Tibial artery (tissue), 4 donors: ENCODE measurements around the gene PAX2.

Experiments used
- DNase-seq, 2 donors: peaks; one replicate each; pipeline ENCODE4 v3.0.0-alpha.2; 2019
- H3K27ac ChIP-seq, 2 donors: fragments of 200-600 bp; sonication (generic) in 1 of 2; 1 replicate in 1 of 2; 2 replicates in 1 of 2; pipeline ENCODE4 v1.5.1; 2018 to 2019; ENCODE audit warnings: mild to moderate bottlenecking in 1 of 2
- H3K27me3 ChIP-seq, 2 donors: fragments of 200-600 bp; sonication (generic) in 1 of 2; one replicate each; pipeline versions ENCODE4 v1.5.1 to v1.6.0; 2016 to 2019
- H3K36me3 ChIP-seq, 3 donors: fragments of 200-600 bp; sonication (generic) in 2 of 3; one replicate each; pipeline ENCODE4 v1.5.1; 2016 to 2019; ENCODE audit warnings: mild to moderate bottlenecking in 2 of 3
- H3K4me1 ChIP-seq, 4 donors: fragments of 200-600 bp; sonication (generic) in 2 of 4; 1 replicate in 3 of 4; 2 replicates in 1 of 4; pipeline ENCODE4 v1.5.1; 2016 to 2019
- H3K4me3 ChIP-seq, 2 donors: fragments of 200-600 bp; sonication (generic) in 1 of 2; 1 replicate in 1 of 2; 2 replicates in 1 of 2; pipeline ENCODE4 v1.5.1; 2018 to 2019; ENCODE audit warnings: mild to moderate bottlenecking in 2 of 2
- H3K9me3 ChIP-seq, 3 donors: fragments of 200-600 bp; sonication (generic) in 1 of 3; one replicate each; pipeline ENCODE4 v1.5.1; 2016 to 2019
- intact Hi-C: fragments of 100-400 bp; cut with DNase I; formaldehyde crosslinking; loops from one replicate; pipeline ENCODE4 v1.15.0; 2023; ENCODE audit warnings: low total_unique reads
- TF ChIP-seq, protein P1 (sequence below), 2 experiments: fragments of 200-600 bp in 1 of 2; fragments of 450-650 bp in 1 of 2; IDR thresholded peaks; one replicate each; pipeline ENCODE4 v1.5.1; 2017 to 2019; ENCODE audit warnings: antibody characterized with exemption in 2 of 2, mild to moderate bottlenecking in 1 of 2, moderate library complexity in 1 of 2

Gene PAX2

DNA sequence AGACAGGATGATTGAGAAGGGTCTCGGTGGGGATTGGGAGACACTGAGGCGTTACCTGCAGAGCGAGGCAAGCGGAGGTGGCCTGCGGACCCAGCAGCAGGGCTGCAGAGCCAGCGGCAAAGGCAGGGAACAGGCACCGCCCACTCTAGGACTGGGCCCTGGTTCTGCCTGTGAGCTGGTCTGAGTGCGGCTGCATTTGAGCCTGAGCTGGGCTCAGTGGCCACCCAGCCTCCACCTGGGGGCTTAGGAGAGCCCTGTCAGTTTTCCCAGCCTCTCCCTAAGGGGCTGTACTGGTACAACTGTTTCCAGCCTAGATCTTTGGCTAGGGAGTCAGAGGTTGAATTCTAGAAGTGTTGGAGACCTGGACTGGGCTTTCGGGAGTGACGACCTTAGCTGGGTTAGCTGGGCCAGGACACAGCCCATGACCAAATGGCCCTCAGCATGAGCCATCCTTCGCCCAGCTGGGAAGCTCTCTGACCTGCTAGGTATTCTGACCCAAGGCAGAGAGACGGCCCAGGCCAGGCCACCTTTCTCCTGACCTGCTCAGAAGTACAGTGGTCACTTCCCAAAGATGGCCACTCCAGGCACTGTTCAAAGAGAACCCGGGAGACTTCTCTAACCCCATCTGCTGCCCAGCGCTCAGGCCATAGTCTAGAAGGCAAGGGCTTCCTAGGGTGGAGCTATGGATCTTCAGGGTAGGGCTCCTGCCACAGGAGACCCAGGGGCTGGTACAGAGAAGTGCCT, 64.9 kb downstream of the PAX2 start:
- intact Hi-C loops: no loop called here
- Histone ChIP-seq H3K9me3 (no peaks in the 10 kb centered on the region), H3K4me3 (no peak overlapping the region), H3K27ac (no peak overlapping the region), H3K36me3 (no peaks in the 10 kb centered on the region), H3K4me1 (no peaks in the 10 kb centered on the region), H3K27me3 (peaks cover 0 to 92% of the 10 kb centered on the region in 2 donors)
- no peak for DNase-seq
- TF ChIP-seq, protein P1, sequence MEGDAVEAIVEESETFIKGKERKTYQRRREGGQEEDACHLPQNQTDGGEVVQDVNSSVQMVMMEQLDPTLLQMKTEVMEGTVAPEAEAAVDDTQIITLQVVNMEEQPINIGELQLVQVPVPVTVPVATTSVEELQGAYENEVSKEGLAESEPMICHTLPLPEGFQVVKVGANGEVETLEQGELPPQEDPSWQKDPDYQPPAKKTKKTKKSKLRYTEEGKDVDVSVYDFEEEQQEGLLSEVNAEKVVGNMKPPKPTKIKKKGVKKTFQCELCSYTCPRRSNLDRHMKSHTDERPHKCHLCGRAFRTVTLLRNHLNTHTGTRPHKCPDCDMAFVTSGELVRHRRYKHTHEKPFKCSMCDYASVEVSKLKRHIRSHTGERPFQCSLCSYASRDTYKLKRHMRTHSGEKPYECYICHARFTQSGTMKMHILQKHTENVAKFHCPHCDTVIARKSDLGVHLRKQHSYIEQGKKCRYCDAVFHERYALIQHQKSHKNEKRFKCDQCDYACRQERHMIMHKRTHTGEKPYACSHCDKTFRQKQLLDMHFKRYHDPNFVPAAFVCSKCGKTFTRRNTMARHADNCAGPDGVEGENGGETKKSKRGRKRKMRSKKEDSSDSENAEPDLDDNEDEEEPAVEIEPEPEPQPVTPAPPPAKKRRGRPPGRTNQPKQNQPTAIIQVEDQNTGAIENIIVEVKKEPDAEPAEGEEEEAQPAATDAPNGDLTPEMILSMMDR (IDR thresholded peaks at IDR 0.05): no peak

DNA sequence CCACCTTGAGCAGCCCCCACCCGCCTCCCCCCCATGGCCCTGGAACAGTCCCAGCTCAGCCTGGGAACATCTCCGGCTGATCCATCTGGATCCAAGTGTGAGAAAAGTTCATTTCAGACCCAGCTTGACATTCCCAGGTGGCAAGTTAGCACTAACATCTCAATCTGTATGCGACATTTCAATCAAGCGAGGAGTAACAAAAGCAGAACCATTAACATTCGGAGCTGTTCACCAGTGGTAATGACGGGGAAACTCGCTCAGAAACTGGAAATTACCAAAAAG, 65.4 kb downstream of the PAX2 start:
- peaks cover 0 to 90% of the 10 kb centered on the region in 2 donors for H3K27me3 ChIP-seq
- H3K4me1 ChIP-seq: no peaks in the 10 kb centered on the region
- intact Hi-C loops: no loop called here
- no peak for DNase-seq
- TF ChIP-seq, protein P1 (IDR thresholded peaks at IDR 0.05): no peak
- H3K27ac ChIP-seq: no peak overlapping the region
- no peaks in the 10 kb centered on the region for H3K9me3 ChIP-seq
- H3K36me3 ChIP-seq: no peaks in the 10 kb centered on the region
- no peak overlapping the region for H3K4me3 ChIP-seq

DNA sequence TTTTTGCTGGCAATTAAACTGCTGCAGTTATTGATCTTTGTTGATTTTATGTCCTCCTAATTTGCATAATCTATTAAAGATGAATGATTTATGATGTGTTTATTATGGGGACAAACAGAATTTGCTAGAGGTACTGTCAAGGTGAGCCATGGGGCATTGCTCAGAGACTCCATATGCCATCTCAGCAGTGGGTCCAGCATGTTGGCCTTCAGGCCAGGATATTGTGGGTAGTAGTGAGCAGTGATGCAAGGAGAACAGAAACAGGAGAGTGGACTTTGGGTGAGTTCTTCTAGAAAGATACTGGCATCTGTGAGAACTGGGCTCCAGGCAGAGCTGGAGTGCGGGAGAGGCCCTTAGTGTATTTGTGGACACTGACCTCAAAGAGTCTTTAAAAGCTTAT, 65.9 kb downstream of the PAX2 start:
- DNase-seq: no peak
- no peak overlapping the region for H3K27ac ChIP-seq
- H3K27me3 ChIP-seq: peaks cover 0 to 90% of the 10 kb centered on the region in 2 donors
- H3K4me1 ChIP-seq: no peaks in the 10 kb centered on the region
- no peak overlapping the region for H3K4me3 ChIP-seq
- no peaks in the 10 kb centered on the region for H3K36me3 ChIP-seq
- TF ChIP-seq, protein P1 (IDR thresholded peaks at IDR 0.05): no peak
- intact Hi-C loops: no loop called here
- no peaks in the 10 kb centered on the region for H3K9me3 ChIP-seq

DNA sequence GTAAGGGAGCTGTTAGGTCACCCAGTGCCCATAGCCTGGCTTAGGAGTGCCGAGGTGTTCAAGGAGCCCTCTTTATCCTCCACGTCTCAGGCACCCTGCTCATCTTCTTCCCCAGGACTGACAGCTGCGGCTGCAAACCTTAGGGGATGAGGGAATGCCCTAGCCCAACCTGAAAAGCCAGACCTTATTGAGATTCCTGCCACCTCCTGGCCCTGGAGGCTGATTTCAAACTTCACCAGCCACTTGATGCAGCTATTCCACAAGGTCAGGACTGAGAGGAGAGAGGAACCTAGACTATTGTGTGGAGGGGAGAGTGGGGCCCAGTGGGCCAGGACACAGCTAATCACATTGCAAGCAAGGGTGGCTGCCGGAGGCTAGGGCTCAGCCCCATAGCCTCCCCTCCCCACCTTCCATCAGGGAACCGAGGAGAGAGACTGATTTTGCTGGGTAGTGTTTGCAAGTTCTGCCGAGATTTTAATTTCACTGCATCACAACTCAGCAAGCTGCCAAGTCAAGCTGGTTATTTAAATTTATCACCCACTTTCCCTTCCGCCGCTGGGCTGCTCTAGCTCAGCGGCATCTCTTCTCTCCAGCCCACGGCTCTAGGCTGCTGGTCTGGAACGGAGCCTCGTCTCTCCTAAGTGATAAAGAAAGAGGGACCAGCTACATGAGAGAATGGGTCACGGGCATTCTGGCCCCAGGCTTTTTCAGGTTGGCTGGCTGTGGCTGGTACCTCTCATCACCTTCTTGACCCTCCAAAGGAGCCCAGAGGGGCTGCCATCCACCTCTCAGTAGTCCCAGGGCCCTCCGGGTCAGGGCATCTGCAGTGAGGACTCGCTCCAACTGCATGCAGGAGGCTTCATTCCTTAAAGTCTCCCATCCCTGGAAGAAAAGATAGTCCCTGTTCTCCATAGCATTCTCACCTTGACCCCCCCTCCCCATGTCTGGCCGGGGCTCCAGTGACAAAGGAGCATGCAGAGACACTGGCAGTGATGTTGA, 66.7 kb downstream of the PAX2 start:
- peak in 1 of 2 donors; percentile 59 for DNase-seq
- H3K36me3 ChIP-seq: no peaks in the 10 kb centered on the region
- no peak overlapping the region for H3K4me3 ChIP-seq
- H3K9me3 ChIP-seq: no peaks in the 10 kb centered on the region
- peaks cover 0 to 91% of the 10 kb centered on the region in 2 donors for H3K27me3 ChIP-seq
- no peaks in the 10 kb centered on the region for H3K4me1 ChIP-seq
- H3K27ac ChIP-seq: no peak overlapping the region
- TF ChIP-seq, protein P1 (IDR thresholded peaks at IDR 0.05): no peak
- intact Hi-C loops: no loop called here

DNA sequence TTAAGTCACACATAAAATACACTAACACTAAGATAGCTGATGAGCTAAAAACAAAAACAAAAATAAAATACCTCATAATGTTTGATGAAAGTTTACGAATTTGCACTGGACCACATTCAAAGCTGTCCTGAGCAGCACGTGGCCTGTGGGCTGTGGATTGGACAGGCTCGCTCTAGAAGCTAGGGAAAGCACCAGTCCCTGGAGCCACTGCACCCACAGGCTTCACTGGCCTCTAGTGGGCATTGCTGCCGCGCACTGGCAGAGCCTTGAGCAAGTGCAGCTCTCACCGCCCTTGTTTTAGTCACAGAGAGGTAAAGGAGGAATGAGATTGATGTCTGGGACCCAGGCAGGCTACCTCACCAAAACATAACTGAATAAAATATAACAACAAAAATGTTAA, 67.6 kb downstream of the PAX2 start:
- no peak for DNase-seq
- Histone ChIP-seq H3K27me3 (peaks cover 0 to 91% of the 10 kb centered on the region in 2 donors), H3K4me1 (no peaks in the 10 kb centered on the region), H3K27ac (no peak overlapping the region), H3K36me3 (no peaks in the 10 kb centered on the region), H3K4me3 (no peak overlapping the region), H3K9me3 (no peaks in the 10 kb centered on the region)
- TF ChIP-seq, protein P1 (IDR thresholded peaks at IDR 0.05): no peak
- intact Hi-C loops: no loop called here
